SK-N-SH (cell line): Measurements from ENCODE around the gene TTC39B. TPM values are rescaled to one million over a fixed set of nuclear protein-coding genes. Genes with fewer than 3 reads are reported as not detected.

Experiments
- CTCF ChIA-PET: fragments of 300-600, 350-600 bp; formaldehyde crosslinking; extraction: SDS; loops from one replicate; lab custom pipeline; 2021; lab: Yijun Ruan, JAX
- POLR2A ChIA-PET: fragments of 350-600 bp; sonication (Branson Sonifier 250); formaldehyde crosslinking; extraction: SDS; loops from one replicate; lab custom pipeline; 2020; ENCODE audit warnings: antibody characterized with exemption, inconsistent platforms; lab: Yijun Ruan, JAX
- DNase-seq: peaks from one replicate; pipeline ENCODE4 v3.0.0; 2012
- H2AFZ ChIP-seq: fragments of 200-600 bp; sonication (generic); 2 replicates; pipeline ENCODE4 v1.8.1; 2016; ENCODE audit warnings: antibody characterized with exemption, mild to moderate bottlenecking, low read depth
- H3F3A ChIP-seq: fragments of 200-600 bp; sonication (generic); replicated peaks from 2 replicates; pipeline ENCODE3; 2016; ENCODE audit warnings: antibody characterized with exemption, mild to moderate bottlenecking; ENCODE audit not compliant: insufficient read depth
- H3K27ac ChIP-seq, 2 experiments: fragments of 200-500 bp in 1 of 2; fragments of 200-600 bp in 1 of 2; sonication (Bioruptor generic) in 1 of 2; sonication (generic), shearing (Covaris generic) in 1 of 2; 2 replicates each; pipeline versions ENCODE4 v1.5.1 to v1.6.1; 2014 to 2016; ENCODE audit warnings: low read depth in 2 of 2, inconsistent platforms in 1 of 2, low read length in 1 of 2, mild to moderate bottlenecking in 1 of 2, mixed read lengths in 1 of 2
- H3K27me3 ChIP-seq: fragments of 200-600 bp; sonication (generic), shearing (Covaris generic); 2 replicates; pipeline ENCODE4 v1.6.1; 2016; ENCODE audit warnings: mixed run types; ENCODE audit not compliant: insufficient read depth
- H3K36me3 ChIP-seq, 2 experiments: fragments of 200-500 bp in 1 of 2; fragments of 200-600 bp in 1 of 2; sonication (Bioruptor generic) in 1 of 2; sonication (generic) in 1 of 2; replicated peaks in 1 of 2; 2 replicates each; pipeline versions ENCODE3 to v1.5.1; 2014 to 2016; ENCODE audit warnings: low read length in 1 of 2, mild to moderate bottlenecking in 1 of 2; ENCODE audit not compliant: insufficient read depth in 2 of 2, control insufficient read depth in 1 of 2
- H3K4me1 ChIP-seq, 2 experiments: fragments of 200-500 bp in 1 of 2; fragments of 200-600 bp in 1 of 2; sonication (Bioruptor generic) in 1 of 2; sonication (generic), shearing (Covaris generic) in 1 of 2; 2 replicates each; pipeline versions ENCODE4 v1.5.1 to v1.6.1; 2014 to 2016; ENCODE audit warnings: low read depth in 1 of 2, low read length in 1 of 2, mixed run types in 1 of 2; ENCODE audit not compliant: insufficient read depth in 2 of 2, control insufficient read depth in 1 of 2
- H3K4me2 ChIP-seq: fragments of 200-600 bp; sonication (generic), shearing (Covaris generic); 2 replicates; pipeline ENCODE4 v1.6.1; 2017; ENCODE audit warnings: mixed run types
- H3K4me3 ChIP-seq, 2 experiments: fragments of 200-500 bp in 1 of 2; fragments of 200-600 bp in 1 of 2; sonication (Bioruptor generic) in 1 of 2; sonication (generic), shearing (Covaris generic) in 1 of 2; 2 replicates each; pipeline versions ENCODE4 v1.5.1 to v1.8.1; 2014 to 2016; ENCODE audit warnings: low read depth in 2 of 2, inconsistent platforms in 1 of 2, low read length in 1 of 2, mild to moderate bottlenecking in 1 of 2, mixed read lengths in 1 of 2, moderate library complexity in 1 of 2
- H3K79me2 ChIP-seq: fragments of 200-600 bp; sonication (generic); 2 replicates; pipeline ENCODE4 v1.8.1; 2017; ENCODE audit warnings: mild to moderate bottlenecking; ENCODE audit not compliant: insufficient read depth
- H3K9ac ChIP-seq: fragments of 200-600 bp; sonication (generic); 2 replicates; pipeline ENCODE4 v1.6.1; 2017; ENCODE audit warnings: mixed run types
- H3K9me2 ChIP-seq: fragments of 200-600 bp; sonication (generic); 2 replicates; pipeline ENCODE4 v1.6.1; 2017; ENCODE audit warnings: mixed run types
- H3K9me3 ChIP-seq: fragments of 200-600 bp; sonication (generic); 2 replicates; pipeline ENCODE4 v1.6.1; 2017; ENCODE audit warnings: mixed run types, mild to moderate bottlenecking, moderate library complexity
- H4K20me1 ChIP-seq: fragments of 200-600 bp; sonication (generic); 2 replicates; pipeline ENCODE4 v1.6.1; 2017; ENCODE audit warnings: mild to moderate bottlenecking, mixed run types; ENCODE audit not compliant: insufficient read depth
- CHD2 ChIP-seq: fragments of 150-350 bp; IDR thresholded peaks from 2 replicates; pipeline ENCODE4 v1.6.1; 2018; ENCODE audit warnings: low read length; ENCODE audit not compliant: partially characterized antibody
- EP300 ChIP-seq, 2 experiments: IDR thresholded peaks; 2 replicates each; pipeline versions ENCODE4 v1.4.0 to v1.6.1; 2012; ENCODE audit warnings: borderline replicate concordance in 1 of 2, low read depth in 1 of 2, low read length in 1 of 2
- FOXJ3 ChIP-seq: sonication (generic); formaldehyde crosslinking; IDR thresholded peaks from 2 replicates; pipeline ENCODE4 v1.5.1; 2020; ENCODE audit warnings: mild to moderate bottlenecking, missing genetic modification reagents
- FOXM1 ChIP-seq: IDR thresholded peaks from 2 replicates; pipeline ENCODE4 v1.4.0; 2012; ENCODE audit warnings: low read depth, mild to moderate bottlenecking
- GABPA ChIP-seq: IDR thresholded peaks from 2 replicates; pipeline ENCODE4 v1.4.0; 2012; ENCODE audit warnings: low read depth, mild to moderate bottlenecking
- GATA2 ChIP-seq: sonication (generic); formaldehyde crosslinking; IDR thresholded peaks from 2 replicates; pipeline ENCODE4 v1.5.0; 2020; ENCODE audit warnings: mild to moderate bottlenecking, missing genetic modification reagents
- JUND ChIP-seq: IDR thresholded peaks from 2 replicates; pipeline ENCODE4 v1.4.0; 2012
- MXI1 ChIP-seq: IDR thresholded peaks from 2 replicates; pipeline ENCODE4 v1.6.1; 2012; ENCODE audit warnings: mild to moderate bottlenecking, low read depth, low read length, improper control_type of control experiment
- NFIC ChIP-seq: IDR thresholded peaks from 2 replicates; pipeline ENCODE4 v1.4.0; 2012; ENCODE audit warnings: borderline replicate concordance
- NRF1 ChIP-seq: IDR thresholded peaks from 2 replicates; pipeline ENCODE4 v1.6.1; 2012; ENCODE audit warnings: low read depth, mild to moderate bottlenecking, low read length
- RXRA ChIP-seq: IDR thresholded peaks from 2 replicates; pipeline ENCODE4 v1.4.0; 2012; ENCODE audit warnings: low read depth, mild to moderate bottlenecking, borderline replicate concordance
- SIN3A ChIP-seq: IDR thresholded peaks from 2 replicates; pipeline ENCODE4 v1.6.1; 2012; ENCODE audit warnings: low read depth, mild to moderate bottlenecking, low read length, moderate library complexity, borderline replicate concordance
- SMC3 ChIP-seq: IDR thresholded peaks from 2 replicates; pipeline ENCODE4 v1.6.1; 2012; ENCODE audit warnings: low read depth, low read length, improper control_type of control experiment
- TAF1 ChIP-seq: IDR thresholded peaks from 2 replicates; pipeline ENCODE4 v1.6.1; 2012; ENCODE audit warnings: low read depth, mild to moderate bottlenecking, low read length, moderate library complexity, borderline replicate concordance
- TEAD4 ChIP-seq: IDR thresholded peaks from 2 replicates; pipeline ENCODE4 v1.4.0; 2012; ENCODE audit warnings: mild to moderate bottlenecking, borderline replicate concordance; ENCODE audit not compliant: insufficient read depth
- YY1 ChIP-seq: IDR thresholded peaks from 2 replicates; pipeline ENCODE4 v1.4.0; 2012; ENCODE audit warnings: low read depth, mild to moderate bottlenecking
- WGBS: methylation state at CpG from one replicate; pipeline ENCODE4 v1.1.6; 2017; ENCODE audit warnings: low lambda C conversion rate; 5-methylcytosine and 5-hydroxymethylcytosine counted together
- polyA plus RNA-seq, 3 experiments: library from polyadenylated mRNA; depleted of rRNA; stranded (reverse); fragments of >200 nt; gene quantifications; 2 replicates each; pipeline ENCODE4 v1.2.3, GENCODE V29; 2012
- TF ChIP-seq, protein P1 (sequence below): IDR thresholded peaks from 2 replicates; pipeline ENCODE4 v1.4.0; 2012; ENCODE audit warnings: low read depth
- TF ChIP-seq, protein P2 (sequence below): IDR thresholded peaks from 2 replicates; pipeline ENCODE4; 2012
- TF ChIP-seq, protein P3 (sequence below): fragments of 150-350 bp; IDR thresholded peaks from 2 replicates; pipeline ENCODE4 v1.6.1; 2017; ENCODE audit warnings: antibody characterized with exemption, low read length, low read depth, borderline replicate concordance
- TF ChIP-seq, protein P4 (sequence below): IDR thresholded peaks from 2 replicates; pipeline ENCODE4 v1.4.0; 2012; ENCODE audit warnings: low read depth, borderline replicate concordance
- TF ChIP-seq, protein P5 (sequence below): IDR thresholded peaks from 2 replicates; pipeline ENCODE4 v1.6.1; 2012; ENCODE audit warnings: mild to moderate bottlenecking, low read depth, low read length, moderate library complexity

TTC39B gene
- polyA plus RNA-seq, 1 of the 3 experiments (the other 2 are of a cell fraction) = 0.54 TPM

DNA sequence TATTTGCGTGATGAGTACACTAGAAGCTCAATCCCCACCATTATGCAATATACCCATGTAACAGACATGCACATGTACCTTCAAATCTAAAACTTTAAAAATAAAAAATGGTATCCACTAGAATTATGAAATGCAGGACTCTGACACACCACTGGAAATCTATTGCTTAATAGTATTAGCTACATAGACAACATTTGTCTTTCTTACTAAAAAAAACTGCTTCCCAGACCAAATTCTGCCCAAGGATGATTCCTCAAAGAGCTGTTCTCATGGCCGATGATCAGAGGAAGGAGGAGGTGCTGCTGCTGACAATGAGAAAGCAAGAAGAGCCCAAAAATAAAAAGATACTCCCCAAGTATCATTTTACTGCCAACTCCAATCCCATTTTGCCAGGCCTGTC, 67.2 kb downstream of the TTC39B start:
- H3K9ac ChIP-seq = no peak overlapping the region
- CTCF ChIA-PET = no interaction called here

DNA sequence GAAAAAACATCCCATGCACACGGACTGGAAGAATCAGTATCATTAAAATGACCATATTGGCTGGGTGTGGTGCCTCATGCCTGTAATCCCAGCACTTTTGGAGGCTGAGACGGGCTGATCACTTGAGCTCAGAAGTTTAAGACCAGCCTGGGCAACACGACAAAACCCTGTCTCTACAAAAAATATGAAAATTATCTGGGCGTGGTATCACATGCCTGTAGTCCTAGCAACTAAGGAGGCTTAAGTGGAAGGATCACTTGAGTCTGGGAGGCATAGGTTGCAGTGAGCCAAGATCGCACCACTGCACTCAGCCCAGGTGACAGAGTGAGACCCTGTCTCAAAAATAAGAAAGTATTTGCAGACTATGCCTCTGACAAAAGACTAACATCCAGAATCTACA, 68.4 kb downstream of the TTC39B start:
- no peak overlapping the region for H3K9ac ChIP-seq
- peaks cover 13% of the 10 kb centered on the region; the same call in 1 of the 2 replicates for H3K9me3 ChIP-seq
- POLR2A ChIA-PET = no interaction called here
- no peaks in the 10 kb centered on the region for H3K27me3 ChIP-seq
- no peaks in the 10 kb centered on the region for H4K20me1 ChIP-seq
- no peak overlapping the region for H3K4me2 ChIP-seq
- no peak overlapping the region for H3K27ac ChIP-seq
- no peak overlapping the region for H3K4me3 ChIP-seq
- no peaks in the 10 kb centered on the region; a peak in 1 of 4 replicates for H3K4me1 ChIP-seq
- no peaks in the 10 kb centered on the region for H3K36me3 ChIP-seq
- H3K79me2 ChIP-seq = peaks cover 3% of the 10 kb centered on the region; the same call in 1 of the 2 replicates
- 68% methylated on average over 5 of the region's 5 CpGs for WGBS
- DNase-seq = no peak
- CTCF ChIA-PET = no interaction called here
- no peaks in the 10 kb centered on the region for H3F3A ChIP-seq
- H2AFZ ChIP-seq = no peak overlapping the region
- no peaks in the 10 kb centered on the region for H3K9me2 ChIP-seq
- TF ChIP-seq GATA2 (CRISPR knock-in tag) (no peak), SIN3A (no peak), RXRA (no peak), FOXJ3 (CRISPR knock-in tag) (no peak), NRF1 (no peak), CHD2 (no peak), YY1 (no peak), SMC3 (no peak), FOXM1 (no peak), TEAD4 (no peak), TAF1 (no peak), EP300 (IDR thresholded peaks at IDR 0.05; ENCODE audit: borderline replicate concordance in 1 of 2, low read depth in 1 of 2, low read length in 1 of 2) (no peak)
- TF ChIP-seq, protein P1, sequence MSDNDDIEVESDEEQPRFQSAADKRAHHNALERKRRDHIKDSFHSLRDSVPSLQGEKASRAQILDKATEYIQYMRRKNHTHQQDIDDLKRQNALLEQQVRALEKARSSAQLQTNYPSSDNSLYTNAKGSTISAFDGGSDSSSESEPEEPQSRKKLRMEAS = no peak
- TF ChIP-seq, protein P2, sequence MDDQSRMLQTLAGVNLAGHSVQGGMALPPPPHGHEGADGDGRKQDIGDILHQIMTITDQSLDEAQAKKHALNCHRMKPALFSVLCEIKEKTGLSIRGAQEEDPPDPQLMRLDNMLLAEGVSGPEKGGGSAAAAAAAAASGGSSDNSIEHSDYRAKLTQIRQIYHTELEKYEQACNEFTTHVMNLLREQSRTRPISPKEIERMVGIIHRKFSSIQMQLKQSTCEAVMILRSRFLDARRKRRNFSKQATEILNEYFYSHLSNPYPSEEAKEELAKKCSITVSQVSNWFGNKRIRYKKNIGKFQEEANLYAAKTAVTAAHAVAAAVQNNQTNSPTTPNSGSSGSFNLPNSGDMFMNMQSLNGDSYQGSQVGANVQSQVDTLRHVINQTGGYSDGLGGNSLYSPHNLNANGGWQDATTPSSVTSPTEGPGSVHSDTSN = no peak
- TF ChIP-seq, protein P3, sequence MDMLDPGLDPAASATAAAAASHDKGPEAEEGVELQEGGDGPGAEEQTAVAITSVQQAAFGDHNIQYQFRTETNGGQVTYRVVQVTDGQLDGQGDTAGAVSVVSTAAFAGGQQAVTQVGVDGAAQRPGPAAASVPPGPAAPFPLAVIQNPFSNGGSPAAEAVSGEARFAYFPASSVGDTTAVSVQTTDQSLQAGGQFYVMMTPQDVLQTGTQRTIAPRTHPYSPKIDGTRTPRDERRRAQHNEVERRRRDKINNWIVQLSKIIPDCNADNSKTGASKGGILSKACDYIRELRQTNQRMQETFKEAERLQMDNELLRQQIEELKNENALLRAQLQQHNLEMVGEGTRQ = no peak
- TF ChIP-seq, protein P4, sequence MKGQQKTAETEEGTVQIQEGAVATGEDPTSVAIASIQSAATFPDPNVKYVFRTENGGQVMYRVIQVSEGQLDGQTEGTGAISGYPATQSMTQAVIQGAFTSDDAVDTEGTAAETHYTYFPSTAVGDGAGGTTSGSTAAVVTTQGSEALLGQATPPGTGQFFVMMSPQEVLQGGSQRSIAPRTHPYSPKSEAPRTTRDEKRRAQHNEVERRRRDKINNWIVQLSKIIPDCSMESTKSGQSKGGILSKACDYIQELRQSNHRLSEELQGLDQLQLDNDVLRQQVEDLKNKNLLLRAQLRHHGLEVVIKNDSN = no peak

More for the DNA sequence above, 67.2 kb downstream of the TTC39B start:
- TF ChIP-seq TAF1 (no peak), NFIC (no peak), JUND (no peak), GABPA (no peak), RXRA (no peak), MXI1 (no peak)
- TF ChIP-seq, protein P5, sequence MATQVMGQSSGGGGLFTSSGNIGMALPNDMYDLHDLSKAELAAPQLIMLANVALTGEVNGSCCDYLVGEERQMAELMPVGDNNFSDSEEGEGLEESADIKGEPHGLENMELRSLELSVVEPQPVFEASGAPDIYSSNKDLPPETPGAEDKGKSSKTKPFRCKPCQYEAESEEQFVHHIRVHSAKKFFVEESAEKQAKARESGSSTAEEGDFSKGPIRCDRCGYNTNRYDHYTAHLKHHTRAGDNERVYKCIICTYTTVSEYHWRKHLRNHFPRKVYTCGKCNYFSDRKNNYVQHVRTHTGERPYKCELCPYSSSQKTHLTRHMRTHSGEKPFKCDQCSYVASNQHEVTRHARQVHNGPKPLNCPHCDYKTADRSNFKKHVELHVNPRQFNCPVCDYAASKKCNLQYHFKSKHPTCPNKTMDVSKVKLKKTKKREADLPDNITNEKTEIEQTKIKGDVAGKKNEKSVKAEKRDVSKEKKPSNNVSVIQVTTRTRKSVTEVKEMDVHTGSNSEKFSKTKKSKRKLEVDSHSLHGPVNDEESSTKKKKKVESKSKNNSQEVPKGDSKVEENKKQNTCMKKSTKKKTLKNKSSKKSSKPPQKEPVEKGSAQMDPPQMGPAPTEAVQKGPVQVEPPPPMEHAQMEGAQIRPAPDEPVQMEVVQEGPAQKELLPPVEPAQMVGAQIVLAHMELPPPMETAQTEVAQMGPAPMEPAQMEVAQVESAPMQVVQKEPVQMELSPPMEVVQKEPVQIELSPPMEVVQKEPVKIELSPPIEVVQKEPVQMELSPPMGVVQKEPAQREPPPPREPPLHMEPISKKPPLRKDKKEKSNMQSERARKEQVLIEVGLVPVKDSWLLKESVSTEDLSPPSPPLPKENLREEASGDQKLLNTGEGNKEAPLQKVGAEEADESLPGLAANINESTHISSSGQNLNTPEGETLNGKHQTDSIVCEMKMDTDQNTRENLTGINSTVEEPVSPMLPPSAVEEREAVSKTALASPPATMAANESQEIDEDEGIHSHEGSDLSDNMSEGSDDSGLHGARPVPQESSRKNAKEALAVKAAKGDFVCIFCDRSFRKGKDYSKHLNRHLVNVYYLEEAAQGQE = no peak
- H4K20me1 ChIP-seq = no peaks in the 10 kb centered on the region
- peaks cover 3% of the 10 kb centered on the region; the same call in 1 of the 2 replicates for H3K79me2 ChIP-seq
- H3K27ac ChIP-seq = no peak overlapping the region
- no peak overlapping the region for H2AFZ ChIP-seq
- H3K4me1 ChIP-seq = peaks cover 0 to 2% of the 10 kb centered on the region in 2 experiments; a peak in 1 of 4 replicates
- H3K4me2 ChIP-seq = no peak overlapping the region
- 67% methylated on average over 2 of the region's 2 CpGs for WGBS
- no peaks in the 10 kb centered on the region for H3F3A ChIP-seq
- peaks cover 13% of the 10 kb centered on the region; the same call in 1 of the 2 replicates for H3K9me3 ChIP-seq
- no peaks in the 10 kb centered on the region for H3K36me3 ChIP-seq
- H3K27me3 ChIP-seq = no peaks in the 10 kb centered on the region
- H3K9me2 ChIP-seq = no peaks in the 10 kb centered on the region
- POLR2A ChIA-PET = no interaction called here
- no peak overlapping the region for H3K4me3 ChIP-seq
- no peak for DNase-seq
